Measurements from ENCODE around the gene KIRREL3. TPM values are rescaled to one million over a fixed set of nuclear protein-coding genes. Genes with fewer than 3 reads are reported as not detected.

Gene KIRREL3
- total and polyA plus RNA-seq, 2 of the 4 experiments (the other 2 are of a cell fraction) = 10.9 to 15.9 TPM

DNA sequence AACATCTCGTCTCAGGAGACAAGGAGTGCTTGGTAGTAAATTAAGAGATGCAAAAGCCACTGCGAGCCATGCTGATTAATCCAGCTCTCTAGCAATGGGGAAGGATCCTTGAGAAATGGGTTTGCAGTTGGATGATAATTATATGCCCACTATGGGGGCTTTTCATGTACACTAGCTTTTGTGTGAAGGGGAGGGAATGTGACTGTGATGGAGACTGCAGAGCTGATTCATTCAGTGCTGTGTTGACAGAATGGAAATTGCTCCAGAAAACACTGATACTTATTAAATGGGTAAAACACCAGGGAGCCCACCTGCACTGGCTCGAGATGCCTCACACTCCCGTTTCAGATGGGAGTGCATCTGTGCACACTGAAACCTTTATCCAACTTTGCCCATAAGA lies 37.0 kb upstream of the KIRREL3 start:
- intact Hi-C loops (cut with micrococcal nuclease) = no loop called here
- BruUV-seq (replicated peaks) = no TSS peak
- Histone ChIP-seq H3K9ac (ENCODE audit: low read depth, low read length) (no peak overlapping the region), H3K56ac (ENCODE audit: extremely low read depth, insufficient read depth, low read length) (no peak overlapping the region), H3K27ac (ENCODE audit: insufficient read depth, low read length) (no peak overlapping the region), H2BK20ac (ENCODE audit: low read depth, low read length) (no peak overlapping the region), H3K14ac (replicated peaks; ENCODE audit: low read depth, low read length) (no peak overlapping the region), H2AK9ac (replicated peaks; ENCODE audit: low read depth, low read length, poor library complexity) (no peak overlapping the region), H3K4me3 (ENCODE audit: insufficient read depth, low read depth, low read length) (no peak overlapping the region), H4K91ac (ENCODE audit: insufficient read depth, low read depth, low read length) (no peak overlapping the region), H3K27me3 (ENCODE audit: control insufficient read depth, insufficient read depth, low read length) (peaks cover 9% of the 10 kb centered on the region), H3K36me3 (ENCODE audit: control insufficient read depth, insufficient read depth, low read length) (no peaks in the 10 kb centered on the region), H3K23ac (ENCODE audit: low read depth, low read length) (no peak overlapping the region), H2AK5ac (ENCODE audit: low read depth, low read length) (no peak overlapping the region), H2AFZ (replicated peaks; ENCODE audit: low read length, poor library complexity) (no peak overlapping the region), H3K79me1 (ENCODE audit: low read depth in 1 of 2, low read length in 2 of 2) (no peaks in the 10 kb centered on the region), H3K9me3 (ENCODE audit: control insufficient read depth, insufficient read depth, low read length) (no peaks in the 10 kb centered on the region; the same call in 1 of the 2 replicates), H2BK15ac (ENCODE audit: low read depth, low read length) (no peak overlapping the region), H3K4ac (ENCODE audit: low read depth, low read length) (no peak overlapping the region), H4K20me1 (ENCODE audit: insufficient read depth, low read length) (no peaks in the 10 kb centered on the region), H3K18ac (ENCODE audit: low read depth, low read length) (no peak overlapping the region), H4K8ac (ENCODE audit: low read depth in 2 of 2, low read length in 2 of 2) (no peak overlapping the region), H2BK120ac (ENCODE audit: low read depth, low read length) (no peak overlapping the region), H4K5ac (ENCODE audit: low read depth, low read length) (no peak overlapping the region), H3K4me2 (ENCODE audit: low read depth, low read length) (no peak overlapping the region), H3K4me1 (ENCODE audit: control insufficient read depth, insufficient read depth, low read length) (no peaks in the 10 kb centered on the region; the same call in 1 of the 2 replicates), H2BK5ac (ENCODE audit: low read depth, low read length, poor library complexity, severe bottlenecking) (no peak overlapping the region), H3K9me1 (ENCODE audit: insufficient read depth, low read length) (no peaks in the 10 kb centered on the region)
- ChIA-PET POLR2A (ENCODE audit: unreplicated experiment) (no interaction called here), CTCF (interaction anchor here (0.9 kb wide), 1 partner anchor 20 kb away, joined by 4 read pairs; no protein-coding TSS in a partner anchor)
- 40% methylated on average over 2 of the region's 4 CpGs; no CpG with 5 or more reads in 1 of the 2 experiments for WGBS, 2 experiments (ENCODE audit: extremely low coverage in 2 of 2, insufficient read length in 1 of 2)
- no peak for DNase-seq
- TF ChIP-seq RCOR1 (IDR thresholded peaks at IDR 0.05; ENCODE audit: insufficient replicate concordance, low read length) = no peak
- no peak for TF ChIP-seq RAD21 (IDR thresholded peaks at IDR 0.05; ENCODE audit: low read length)
- no peak for TF ChIP-seq CHD1 (IDR thresholded peaks at IDR 0.05; ENCODE audit: low read depth, low read length)
- no peak for TF ChIP-seq CEBPB (IDR thresholded peaks at IDR 0.05; ENCODE audit: low read depth, low read length)
- no peak for TF ChIP-seq MAFK (IDR thresholded peaks at IDR 0.05; ENCODE audit: low read depth, low read length)
- TF ChIP-seq, protein P1, sequence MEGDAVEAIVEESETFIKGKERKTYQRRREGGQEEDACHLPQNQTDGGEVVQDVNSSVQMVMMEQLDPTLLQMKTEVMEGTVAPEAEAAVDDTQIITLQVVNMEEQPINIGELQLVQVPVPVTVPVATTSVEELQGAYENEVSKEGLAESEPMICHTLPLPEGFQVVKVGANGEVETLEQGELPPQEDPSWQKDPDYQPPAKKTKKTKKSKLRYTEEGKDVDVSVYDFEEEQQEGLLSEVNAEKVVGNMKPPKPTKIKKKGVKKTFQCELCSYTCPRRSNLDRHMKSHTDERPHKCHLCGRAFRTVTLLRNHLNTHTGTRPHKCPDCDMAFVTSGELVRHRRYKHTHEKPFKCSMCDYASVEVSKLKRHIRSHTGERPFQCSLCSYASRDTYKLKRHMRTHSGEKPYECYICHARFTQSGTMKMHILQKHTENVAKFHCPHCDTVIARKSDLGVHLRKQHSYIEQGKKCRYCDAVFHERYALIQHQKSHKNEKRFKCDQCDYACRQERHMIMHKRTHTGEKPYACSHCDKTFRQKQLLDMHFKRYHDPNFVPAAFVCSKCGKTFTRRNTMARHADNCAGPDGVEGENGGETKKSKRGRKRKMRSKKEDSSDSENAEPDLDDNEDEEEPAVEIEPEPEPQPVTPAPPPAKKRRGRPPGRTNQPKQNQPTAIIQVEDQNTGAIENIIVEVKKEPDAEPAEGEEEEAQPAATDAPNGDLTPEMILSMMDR (conservative IDR thresholded peaks at IDR 0.05; ENCODE audit: low read depth, low read length) = no peak
- TF ChIP-seq, protein P2, sequence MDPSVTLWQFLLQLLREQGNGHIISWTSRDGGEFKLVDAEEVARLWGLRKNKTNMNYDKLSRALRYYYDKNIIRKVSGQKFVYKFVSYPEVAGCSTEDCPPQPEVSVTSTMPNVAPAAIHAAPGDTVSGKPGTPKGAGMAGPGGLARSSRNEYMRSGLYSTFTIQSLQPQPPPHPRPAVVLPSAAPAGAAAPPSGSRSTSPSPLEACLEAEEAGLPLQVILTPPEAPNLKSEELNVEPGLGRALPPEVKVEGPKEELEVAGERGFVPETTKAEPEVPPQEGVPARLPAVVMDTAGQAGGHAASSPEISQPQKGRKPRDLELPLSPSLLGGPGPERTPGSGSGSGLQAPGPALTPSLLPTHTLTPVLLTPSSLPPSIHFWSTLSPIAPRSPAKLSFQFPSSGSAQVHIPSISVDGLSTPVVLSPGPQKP (IDR thresholded peaks at IDR 0.05; ENCODE audit: borderline replicate concordance, low read depth, low read length) = no peak
- TF ChIP-seq SMC3 (IDR thresholded peaks at IDR 0.05; ENCODE audit: low read depth, low read length) = no peak
- no peak for TF ChIP-seq BHLHE40 (IDR thresholded peaks at IDR 0.05; ENCODE audit: low read depth, low read length)
- no peak for TF ChIP-seq RFX5 (IDR thresholded peaks at IDR 0.05; ENCODE audit: low read depth, low read length)
- TF ChIP-seq MXI1 (IDR thresholded peaks at IDR 0.05; ENCODE audit: borderline replicate concordance, low read depth, low read length) = no peak
- no peak for TF ChIP-seq NFE2L2 (IDR thresholded peaks at IDR 0.05; ENCODE audit: low read depth, low read length)
- TF ChIP-seq MAZ (IDR thresholded peaks at IDR 0.05; ENCODE audit: borderline replicate concordance, low read depth, low read length) = no peak
- in situ Hi-C loops (cut with MboI; ENCODE audit: low sequenced_read_pairs) = no loop called here
- dilution Hi-C loops (cut with HindIII; ENCODE audit: low sequenced_read_pairs, unreplicated experiment) = no loop called here
- ATAC-seq (ENCODE audit: low read depth) = no peak

Measured in IMR-90 (cell line).